GM19238 (cell line): Measurements from ENCODE around the gene COX8C.
"Not testable (repeated sequence)": the region's sequence is repeated elsewhere in the genome, so short reads cannot be mapped to it uniquely, and the experiment has no call there.

ENCODE experiments used
- DNase-seq: peaks from one replicate; pipeline ENCODE4 v3.0.0; 2011; ENCODE audit warnings: low spot score; ENCODE audit not compliant: insufficient read length

Gene COX8C

GRCh38 chr14:93368996-93369712 lies 22.2 kb downstream of the COX8C start:
- no peak for DNase-seq

- DNase-seq = peak; percentile 16
These were observed 22.8 kb downstream of the COX8C start for GRCh38 chr14:93369713-93370266.

GRCh38 chr14:93375673-93376156 lies 28.7 kb downstream of the COX8C start:
- peak; percentile 19 for DNase-seq

- no peak for DNase-seq
These were observed 32.8 kb downstream of the COX8C start for GRCh38 chr14:93379831-93380230.

- DNase-seq = no peak
These were observed 34.7 kb downstream of the COX8C start for GRCh38 chr14:93381644-93382043.

GRCh38 chr14:93384256-93384655 lies 37.3 kb downstream of the COX8C start:
- DNase-seq = not testable (repeated sequence)

GRCh38 chr14:93395231-93395630 lies 48.2 kb downstream of the COX8C start:
- DNase-seq = no peak

- no peak for DNase-seq
These were observed 49.5 kb downstream of the COX8C start for GRCh38 chr14:93396456-93396855.
